ENCODE data around the gene AP5B1. TPM values are rescaled to one million over a fixed set of nuclear protein-coding genes. Genes with fewer than 3 reads are reported as not detected.

AP5B1 gene
- total RNA-seq, 2 experiments from 2014 or later, result 12.9 to 25.6 TPM

GRCh38 chr11:65782816-65783228, 2.0 kb upstream of the AP5B1 start:
- Histone ChIP-seq H4K20me1 (ENCODE audit: insufficient read depth, low read length) (peaks cover 5% of the 10 kb centered on the region; the same call in 1 of the 2 replicates), H3K4me1 (ENCODE audit: insufficient read depth, low read length, poor library complexity, severe bottlenecking) (peaks cover 9% of the 10 kb centered on the region)

GRCh38 chr11:65781962-65782815, 1.4 kb upstream of the AP5B1 start:
- no peak overlapping the region for H3K4me2 ChIP-seq (ENCODE audit: low read length)

More at GRCh38 chr11:65782816-65783228, 2.0 kb upstream of the AP5B1 start:
- TF ChIP-seq EZH2phosphoT487 (IDR thresholded peaks at IDR 0.05; ENCODE audit: borderline replicate concordance, low read depth, low read length) (no peak), CTCF (conservative IDR thresholded peaks at IDR 0.05; ENCODE audit: low read length) (no peak)
- Histone ChIP-seq H3K79me2 (ENCODE audit: insufficient read depth, low read depth, low read length) (no peaks in the 10 kb centered on the region), H3K27ac (ENCODE audit: low read depth, low read length, poor library complexity, severe bottlenecking) (no peak overlapping the region), H3K9me2 (ENCODE audit: insufficient read depth, low read length) (no peaks in the 10 kb centered on the region), H2AFZ (ENCODE audit: low read length) (no peak overlapping the region), H3K36me3 (ENCODE audit: insufficient read depth, low read length) (peaks cover 3% of the 10 kb centered on the region; the same call in 1 of the 2 replicates), H3K4me3 (ENCODE audit: low read depth, low read length, poor library complexity, severe bottlenecking) (no peak overlapping the region), H3K4me2 (ENCODE audit: low read length) (no peak overlapping the region), H3K9me3 (ENCODE audit: low read length) (no peaks in the 10 kb centered on the region)
- POLR2A ChIA-PET, result interaction anchor here (0.6 to 1.4 kb wide), 2 partner anchors 10 to 46 kb away, joined by 3 to 4 read pairs; no protein-coding TSS in a partner anchor
- no TSS peak for BruUV-seq (replicated peaks)
- CTCF ChIA-PET (ENCODE audit: unreplicated experiment), result interaction anchor here (1.2 kb wide), 1 partner anchor 35 kb away, joined by 6 read pairs; no protein-coding TSS in a partner anchor
- intact Hi-C loops (cut with micrococcal nuclease; ENCODE audit: unreplicated experiment), result no loop called here
- no peak for DNase-seq (ENCODE audit: low spot score)

More at GRCh38 chr11:65781962-65782815, 1.4 kb upstream of the AP5B1 start:
- DNase-seq (ENCODE audit: low spot score), result no peak
- H3K9me3 ChIP-seq (ENCODE audit: low read length), result no peaks in the 10 kb centered on the region
- no peaks in the 10 kb centered on the region for H3K79me2 ChIP-seq (ENCODE audit: insufficient read depth, low read depth, low read length)
- ChIA-PET POLR2A (interaction anchor here (0.6 to 1.4 kb wide), 2 partner anchors 11 to 46 kb away, joined by 3 to 4 read pairs; no protein-coding TSS in a partner anchor), CTCF (ENCODE audit: unreplicated experiment) (interaction anchor here (1.2 kb wide), 1 partner anchor 36 kb away, joined by 6 read pairs; no protein-coding TSS in a partner anchor)
- TF ChIP-seq EZH2phosphoT487 (IDR thresholded peaks at IDR 0.05; ENCODE audit: borderline replicate concordance, low read depth, low read length) (no peak), CTCF (conservative IDR thresholded peaks at IDR 0.05; ENCODE audit: low read length) (no peak)
- peaks cover 3% of the 10 kb centered on the region; the same call in 1 of the 2 replicates for H3K36me3 ChIP-seq (ENCODE audit: insufficient read depth, low read length)
- no TSS peak for BruUV-seq (replicated peaks)
- peaks cover 5% of the 10 kb centered on the region; the same call in 1 of the 2 replicates for H4K20me1 ChIP-seq (ENCODE audit: insufficient read depth, low read length)
- H3K4me3 ChIP-seq (ENCODE audit: low read depth, low read length, poor library complexity, severe bottlenecking), result no peak overlapping the region
- H3K27ac ChIP-seq (ENCODE audit: low read depth, low read length, poor library complexity, severe bottlenecking), result no peak overlapping the region
- no peaks in the 10 kb centered on the region for H3K9me2 ChIP-seq (ENCODE audit: insufficient read depth, low read length)
- H2AFZ ChIP-seq (ENCODE audit: low read length), result no peak overlapping the region
- peaks cover 6% of the 10 kb centered on the region for H3K4me1 ChIP-seq (ENCODE audit: insufficient read depth, low read length, poor library complexity, severe bottlenecking)
- intact Hi-C loops (cut with micrococcal nuclease; ENCODE audit: unreplicated experiment), result loop anchor here (2.0 kb wide), 2 partner anchors 71 to 207 kb away; no protein-coding TSS in a partner anchor
